Activated B cell treated with CpG ODN at 0.5 μM for 24 hours (primary cell): ENCODE data around the gene ZNF829. TPM values are rescaled to one million over a fixed set of nuclear protein-coding genes. Genes with fewer than 3 reads are reported as not detected.
A peak's percentile ranks its signal among the peaks of the same experiment; 100 is the strongest.

ENCODE experiments used
- ATAC-seq: fragments of 200-7000 bp; cut with Tn5 transposase; one replicate; pipeline ENCODE4 v1.10.0; 2021; ENCODE audit warnings: low read depth, mild to moderate bottlenecking, moderate library complexity
- CTCF ChIA-PET: fragments of 350-600 bp; sonication (Branson Sonifier 250); formaldehyde crosslinking; loops from one replicate; lab custom pipeline; 2021; ENCODE audit warnings: antibody characterized with exemption; lab: Charles Lee
- POLR2A ChIA-PET: fragments of 350-600 bp; sonication (Branson Sonifier 250); formaldehyde crosslinking; loops from one replicate; lab custom pipeline; 2021; ENCODE audit warnings: antibody characterized with exemption; lab: Charles Lee
- DNase-seq: peaks from one replicate; pipeline ENCODE4 v3.0.0; 2022
- H3K27ac Mint-ChIP-seq: one replicate; pipeline ENCODE4 v1.8.0; 2020; ENCODE audit warnings: mixed read lengths
- H3K27me3 Mint-ChIP-seq: one replicate; pipeline ENCODE4 v1.8.0; 2021; ENCODE audit warnings: mixed read lengths
- H3K36me3 Mint-ChIP-seq: one replicate; pipeline ENCODE4 v1.8.0; 2021; ENCODE audit warnings: low read depth, mixed read lengths
- H3K4me1 Mint-ChIP-seq: one replicate; pipeline ENCODE4 v1.8.0; 2021; ENCODE audit warnings: mixed read lengths
- H3K4me3 Mint-ChIP-seq: one replicate; pipeline ENCODE4 v1.8.0; 2020; ENCODE audit warnings: mild to moderate bottlenecking, mixed read lengths
- H3K9me3 Mint-ChIP-seq: one replicate; pipeline ENCODE4 v1.8.0; 2020; ENCODE audit warnings: mixed read lengths
- CTCF ChIP-seq: fragments of 200-600 bp; IDR thresholded peaks from one replicate; pipeline ENCODE4 v1.8.0; 2022; ENCODE audit warnings: antibody characterized with exemption, mild to moderate bottlenecking
- intact Hi-C: fragments of 100-400 bp; cut with micrococcal nuclease; formaldehyde crosslinking; loops from one replicate; pipeline ENCODE4 v1.15.1; 2024
- total RNA-seq: library from RNA; stranded (reverse); gene quantifications from 2 replicates; pipeline ENCODE4 v1.2.3, GENCODE V29; 2022

The ZNF829 gene
- total RNA-seq, 1 donor from 2014 or later = 7.6 TPM

GRCh38 chr19:36850559-36851442, 65.3 kb downstream of the ZNF829 start, which contains the start of gene ZNF345:
Gene ZNF345 (plus strand): TSS chr19:36850876. CDS start chr19:36876831, 25,955 bp downstream.
- peak; percentile 83 for ATAC-seq
- no peak within 1 kb of the TSS for H3K27ac Mint-ChIP-seq
- TF ChIP-seq CTCF = no peak
- intact Hi-C loops = loop anchor here (1.0 to 5.0 kb wide), 16 partner anchors 12 to 636 kb away; partner anchors contain the start of genes ZFP14, ZNF146, ZNF260 and ZNF420
- ChIA-PET POLR2A (interaction anchor here (0.6 to 2.8 kb wide), 28 partner anchors 10 to 1077 kb away, joined by 3 to 75 read pairs (median 6); partner anchors contain the start of genes CAPNS1, ZFP14, ZNF146 and ZNF260), CTCF (interaction anchor here (1.0 to 1.3 kb wide), 2 partner anchors 13 to 78 kb away, joined by 4 read pairs; partner anchors contain the start of genes ZNF790 and ZNF850)
- H3K36me3 Mint-ChIP-seq = peaks cover 39% of the 10 kb centered on the region
- peaks cover 9% of the 10 kb centered on the region for H3K4me1 Mint-ChIP-seq
- H3K27me3 Mint-ChIP-seq = no peaks in the 10 kb centered on the region
- peaks cover 5% of the 10 kb centered on the region for H3K9me3 Mint-ChIP-seq
- no peak within 1 kb of the TSS for H3K4me3 Mint-ChIP-seq
- peak; percentile 71 for DNase-seq

- no peak for TF ChIP-seq CTCF
- peaks cover 2% of the 10 kb centered on the region for H3K9me3 Mint-ChIP-seq
- H3K27me3 Mint-ChIP-seq = no peaks in the 10 kb centered on the region
- peaks cover 9% of the 10 kb centered on the region for H3K4me1 Mint-ChIP-seq
- DNase-seq (peak; percentile 79), ATAC-seq (peak; percentile 89)
- H3K4me3 Mint-ChIP-seq = no peak overlapping the region
- POLR2A ChIA-PET = interaction anchor here (0.6 to 2.8 kb wide), 31 partner anchors 9 to 1076 kb away, joined by 3 to 75 read pairs (median 5); partner anchors contain the start of genes CAPNS1, ZFP14, ZNF146 and ZNF260
- peaks cover 41% of the 10 kb centered on the region for H3K36me3 Mint-ChIP-seq
- CTCF ChIA-PET = interaction anchor here (0.9 to 1.3 kb wide), 3 partner anchors 11 to 77 kb away, joined by 3 to 4 read pairs (median 4); partner anchors contain the start of genes ZNF790 and ZNF850
- no peak overlapping the region for H3K27ac Mint-ChIP-seq
- intact Hi-C loops = loop anchor here (1.0 to 5.0 kb wide), 15 partner anchors 12 to 635 kb away; partner anchors contain the start of genes ZFP14, ZNF146, ZNF260 and ZNF420
These were observed 66.2 kb downstream of the ZNF829 start for GRCh38 chr19:36849701-36850558.

GRCh38 chr19:36847968-36848367, 68.1 kb downstream of the ZNF829 start:
- Mint-ChIP-seq H3K27me3 (no peaks in the 10 kb centered on the region), H3K4me1 (peaks cover 7% of the 10 kb centered on the region), H3K9me3 (peaks cover 7% of the 10 kb centered on the region), H3K4me3 (peak overlapping the region; percentile 72), H3K36me3 (peaks cover 36% of the 10 kb centered on the region), H3K27ac (no peak overlapping the region)
- no peak for ATAC-seq
- TF ChIP-seq CTCF = no peak
- intact Hi-C loops = no loop called here
- no peak for DNase-seq
- POLR2A ChIA-PET = interaction anchor here (1.5 kb wide), 1 partner anchor 51 kb away, joined by 7 read pairs; no protein-coding TSS in a partner anchor
- CTCF ChIA-PET = no interaction called here

GRCh38 chr19:36838784-36839324, 77.2 kb downstream of the ZNF829 start:
- ATAC-seq (no peak), DNase-seq (no peak)
- TF ChIP-seq CTCF = no peak
- POLR2A ChIA-PET = interaction anchor here (0.8 to 3.2 kb wide), 6 partner anchors 11 to 350 kb away, joined by 3 to 75 read pairs (median 6); partner anchors contain the start of genes ZNF260, ZNF345, ZNF529 and ZNF566
- Mint-ChIP-seq H3K27me3 (no peaks in the 10 kb centered on the region), H3K4me1 (peaks cover 2% of the 10 kb centered on the region), H3K9me3 (peaks cover 19% of the 10 kb centered on the region), H3K27ac (no peak overlapping the region), H3K36me3 (peaks cover 42% of the 10 kb centered on the region), H3K4me3 (no peak overlapping the region)
- intact Hi-C loops = loop anchor here (1.0 to 5.0 kb wide), 9 partner anchors 11 to 628 kb away; partner anchors contain the start of genes ZFP14, ZNF345, ZNF382 and ZNF383
- CTCF ChIA-PET = interaction anchor here (1.2 kb wide), 1 partner anchor 11 kb away, joined by 3 read pairs; no protein-coding TSS in a partner anchor

Other genes starting within 250 kb of the ZNF829 start
- 14.8 and 16.2 TPM in 2 replicates for gene ZNF461, start 249.5 kb downstream of the ZNF829 start, total RNA-seq
- 13.3 and 15.0 TPM in 2 replicates for gene ZNF567, start 228.7 kb downstream of the ZNF829 start, total RNA-seq
- 5.8 and 7.9 TPM in 2 replicates for gene ZNF850, start 143.5 kb downstream of the ZNF829 start, total RNA-seq
- gene ZNF790, start 77.9 kb downstream of the ZNF829 start, total RNA-seq = 10.3 and 11.5 TPM in 2 replicates
- gene ZNF345, start 65.4 kb downstream of the ZNF829 start, total RNA-seq = 7.8 and 9.5 TPM in 2 replicates
- 12.0 and 13.4 TPM in 2 replicates for gene ZNF568, start within 50 bp of the ZNF829 start, total RNA-seq
- 11.6 and 11.9 TPM in 2 replicates for gene ZNF420, start 162.1 kb upstream of the ZNF829 start, total RNA-seq